HuH-7 (cell line): Measurements from ENCODE around the gene PLEKHA7.
A peak's percentile ranks its signal among the peaks of the same experiment; 100 is the strongest.
"Not testable (repeated sequence)": the region's sequence is repeated elsewhere in the genome, so short reads cannot be mapped to it uniquely, and the experiment has no call there.

Experiments used
- DNase-seq: peaks from one replicate; pipeline ENCODE4 v3.0.0; 2011; ENCODE audit warnings: low spot score

PLEKHA7 gene

GRCh38 chr11:16942342-16942741 is 71.9 kb downstream of the PLEKHA7 start:
- no peak for DNase-seq

- no peak for DNase-seq
Observed at GRCh38 chr11:16941935-16942334, 72.3 kb downstream of the PLEKHA7 start.

GRCh38 chr11:16938061-16938460 is 76.2 kb downstream of the PLEKHA7 start:
- no peak for DNase-seq

GRCh38 chr11:16936643-16937042 is 77.6 kb downstream of the PLEKHA7 start:
- no peak for DNase-seq

GRCh38 chr11:16935518-16936302 is 78.5 kb downstream of the PLEKHA7 start:
- no peak for DNase-seq

- no peak for DNase-seq
Observed at GRCh38 chr11:16933756-16934603, 80.2 kb downstream of the PLEKHA7 start.

- DNase-seq = no peak
Observed at GRCh38 chr11:16933291-16933690, 80.9 kb downstream of the PLEKHA7 start.

- DNase-seq = no peak
Observed at GRCh38 chr11:16928044-16928443, 86.2 kb downstream of the PLEKHA7 start.

GRCh38 chr11:16926883-16927626 is 87.2 kb downstream of the PLEKHA7 start:
- no peak for DNase-seq

GRCh38 chr11:16925561-16926065 is 88.6 kb downstream of the PLEKHA7 start:
- peak; percentile 66 for DNase-seq

- peak; percentile 67 for DNase-seq
Observed at GRCh38 chr11:16924826-16925560, 89.2 kb downstream of the PLEKHA7 start.

- DNase-seq = no peak
Observed at GRCh38 chr11:16924462-16924825, 89.8 kb downstream of the PLEKHA7 start.

- DNase-seq = no peak
Observed at GRCh38 chr11:16923987-16924386, 90.2 kb downstream of the PLEKHA7 start.

GRCh38 chr11:16921668-16922067 is 92.5 kb downstream of the PLEKHA7 start:
- no peak for DNase-seq

GRCh38 chr11:16921019-16921418 is 93.2 kb downstream of the PLEKHA7 start:
- DNase-seq = no peak

- no peak for DNase-seq
Observed at GRCh38 chr11:16920559-16920958, 93.7 kb downstream of the PLEKHA7 start.

GRCh38 chr11:16918543-16919182 is 95.6 kb downstream of the PLEKHA7 start:
- not testable (repeated sequence) for DNase-seq

GRCh38 chr11:16917941-16918340 is 96.3 kb downstream of the PLEKHA7 start:
- no peak for DNase-seq

GRCh38 chr11:16912692-16913111 is 101.5 kb downstream of the PLEKHA7 start:
- no peak for DNase-seq

GRCh38 chr11:16911658-16912057 is 102.6 kb downstream of the PLEKHA7 start:
- DNase-seq = no peak

- DNase-seq = no peak
Observed at GRCh38 chr11:16911186-16911585, 103.0 kb downstream of the PLEKHA7 start.
